Adrenal gland (tissue), 12 donors: ENCODE measurements around the gene ARHGEF11. TPM values are rescaled to one million over a fixed set of nuclear protein-coding genes. Genes with fewer than 3 reads are reported as not detected.
A peak's percentile ranks its signal among the peaks of the same experiment; 100 is the strongest.

ENCODE experiments used
- DNase-seq, 7 donors: peaks; one replicate each; pipeline ENCODE4 v3.0.0-alpha.2; 2019 to 2020
- H3K27ac ChIP-seq, 5 donors: fragments of 200-600 bp; sonication (generic) in 4 of 5; 1 replicate in 3 of 5; 2 replicates in 2 of 5; pipeline versions ENCODE4 v1.5.1 to v1.8.0; 2016 to 2020; ENCODE audit warnings: mild to moderate bottlenecking in 1 of 5
- H3K27me3 ChIP-seq: fragments of 200-600 bp; 2 replicates; pipeline ENCODE4 v1.8.0; 2021
- H3K36me3 ChIP-seq, 2 donors: fragments of 200-600 bp; replicated peaks in 1 of 2; 1 replicate in 1 of 2; 2 replicates in 1 of 2; pipeline versions ENCODE4 v1.5.1 to v1.8.0; 2018 to 2022
- H3K4me1 ChIP-seq, 2 donors: fragments of 200-600 bp; replicated peaks in 1 of 2; 1 replicate in 1 of 2; 2 replicates in 1 of 2; pipeline versions ENCODE4 v1.5.1 to v1.8.0; 2018 to 2021
- H3K4me3 ChIP-seq, 4 donors: fragments of 200-600 bp; sonication (generic) in 3 of 4; one replicate each; pipeline ENCODE4 v1.5.1; 2016 to 2018
- H3K9me3 ChIP-seq, 3 donors: fragments of 200-600 bp; sonication (generic) in 1 of 3; replicated peaks in 1 of 3; 1 replicate in 2 of 3; 2 replicates in 1 of 3; pipeline versions ENCODE4 v1.5.1 to v1.8.0; 2016 to 2021
- CTCF ChIP-seq, 6 experiments: fragments of 450-650 bp in 4 of 6; fragments of 200-600 bp in 2 of 6; sonication (generic) in 1 of 6; IDR thresholded peaks; 1 replicate in 5 of 6; 2 replicates in 1 of 6; pipeline versions ENCODE4 v1.5.1 to v1.8.0; 2016 to 2021; ENCODE audit warnings: antibody characterized with exemption in 6 of 6, mild to moderate bottlenecking in 2 of 6, moderate library complexity in 1 of 6
- POLR2A ChIP-seq, 2 donors: fragments of 450-650 bp; IDR thresholded peaks; one replicate each; pipeline ENCODE4 v1.6.1; 2017; ENCODE audit warnings: antibody characterized with exemption in 2 of 2, mild to moderate bottlenecking in 2 of 2, moderate library complexity in 1 of 2
- WGBS, 4 donors: extraction: QIAGEN DNeasy Blood & Tissue Kit in 2 of 4; methylation state at CpG; one replicate each; pipeline versions ENCODE4 v1.1.5 to v1.1.7; 2013 to 2017; 5-methylcytosine and 5-hydroxymethylcytosine counted together
- intact Hi-C, 2 donors: fragments of 100-400 bp; cut with DNase I; formaldehyde crosslinking; loops; one replicate each; pipeline versions ENCODE4 v1.14.1 to v1.15.0; 2022 to 2023
- polyA plus RNA-seq, 3 donors: library from polyadenylated mRNA; stranded (reverse); fragments of 200-250 nt in 2 of 3; fragments of 350-450 nt in 1 of 3; fragmentation: Illumina TruSeq in 1 of 3; extraction: RNeasy Lipid Tissue Mini Kit (QIAGEN cat#74804) in 1 of 3; gene quantifications; one replicate each; pipeline ENCODE4 v1.2.3, GENCODE V29; 2013 to 2014
- total RNA-seq, 9 donors: library from RNA; depleted of rRNA in 4 of 9; stranded (reverse); fragments of >200 nt in 4 of 9; fragments of 120-200 nt in 1 of 9; fragmentation: NEBNext Ultra II Directional in 1 of 9; extraction: Animal tissue kit (Norgen Biotek cat#: 25700) in 1 of 9; gene quantifications; one replicate each; pipeline versions ENCODE4 v1.1.0 to v1.2.4, GENCODE V29; 2013 to 2023
- donor health status: healthy with polysubstance abuse.
- donor health status: Bipolar disorder and iron deficiency.
- donor health status: DM: yes; HTN: yes; CAD: no.
- donor health status: DM: no; HTN: no; CAD: no.
- donor health status: DM: no; HTN: no; CAD: no.
- donor health status: DM: yes; HTN: yes; CAD: no.

ARHGEF11 gene
- total and polyA plus RNA-seq, 12 donors, result 14.2 to 69.2 (median 38.3) TPM

DNA sequence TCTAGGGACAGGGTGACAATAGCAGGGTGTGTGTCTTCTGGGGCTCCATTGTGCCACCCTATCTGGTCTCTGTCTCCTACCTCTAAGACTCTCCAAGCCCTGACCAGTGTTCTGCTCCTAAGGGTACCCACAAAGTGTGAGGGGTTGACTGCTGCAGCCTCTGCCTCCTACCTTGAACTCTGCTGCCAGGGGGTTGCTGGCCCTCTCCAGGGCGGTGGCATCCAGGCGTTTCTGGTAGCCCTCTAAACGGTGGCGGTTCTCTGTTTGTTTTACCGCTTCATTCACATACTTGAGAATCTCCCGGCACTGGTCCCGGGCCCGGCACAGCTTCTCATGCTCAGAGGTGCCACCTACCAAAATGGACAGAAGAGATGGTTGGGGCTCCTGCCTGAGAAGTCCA, 100.7 kb downstream of the ARHGEF11 start:
- TF ChIP-seq POLR2A (IDR thresholded peaks at IDR 0.05) (no peak), CTCF (IDR thresholded peaks at IDR 0.05) (no peak)
- Histone ChIP-seq H3K27ac (no peak overlapping the region), H3K4me3 (no peak overlapping the region), H3K36me3 (peaks cover 0 to 98% of the 10 kb centered on the region in 2 donors), H3K9me3 (no peaks in the 10 kb centered on the region), H3K4me1 (no peaks in the 10 kb centered on the region), H3K27me3 (no peaks in the 10 kb centered on the region)
- no peak for DNase-seq
- intact Hi-C loops, result no loop called here
- 82 to 98% (median 96%) methylated on average over 3 to 8 of the region's 8 CpGs for WGBS, 4 donors

DNA sequence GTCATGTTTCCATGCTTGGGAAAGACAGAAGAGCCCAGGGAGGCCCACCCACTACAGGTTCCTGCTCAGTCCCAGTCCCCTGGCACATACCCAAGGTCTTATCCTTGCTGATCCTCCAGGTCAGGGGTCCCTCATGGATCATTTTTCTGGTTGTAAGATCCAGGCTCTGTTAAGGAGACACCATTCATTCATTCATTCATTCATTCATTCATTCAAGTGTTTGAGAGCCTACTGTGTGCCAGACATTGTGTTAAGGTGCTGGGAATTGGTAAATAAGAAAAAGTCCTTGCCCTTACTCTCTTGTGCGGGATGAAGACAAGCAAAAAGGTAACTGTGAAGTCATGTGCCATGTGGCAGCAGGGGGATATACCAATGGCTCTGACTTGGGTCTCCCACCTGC, 101.3 kb downstream of the ARHGEF11 start:
- no peaks in the 10 kb centered on the region for H3K9me3 ChIP-seq
- H3K4me3 ChIP-seq, result no peak overlapping the region
- peak in 1 of 7 donors; percentile 4 for DNase-seq
- no peaks in the 10 kb centered on the region for H3K4me1 ChIP-seq
- intact Hi-C loops, result no loop called here
- H3K36me3 ChIP-seq, result peaks cover 0 to 98% of the 10 kb centered on the region in 2 donors
- no peak overlapping the region for H3K27ac ChIP-seq
- TF ChIP-seq POLR2A (IDR thresholded peaks at IDR 0.05) (no peak), CTCF (IDR thresholded peaks at IDR 0.05) (no peak)
- no peaks in the 10 kb centered on the region for H3K27me3 ChIP-seq
- WGBS, 4 donors, result 92 to 100% (median 99%) methylated on average over 1 of the region's 1 CpG

- Histone ChIP-seq H3K27me3 (no peaks in the 10 kb centered on the region), H3K36me3 (peaks cover 0 to 98% of the 10 kb centered on the region in 2 donors), H3K9me3 (no peaks in the 10 kb centered on the region), H3K4me1 (no peaks in the 10 kb centered on the region), H3K4me3 (no peak overlapping the region), H3K27ac (no peak overlapping the region)
- TF ChIP-seq POLR2A (IDR thresholded peaks at IDR 0.05) (no peak), CTCF (IDR thresholded peaks at IDR 0.05) (no peak)
- WGBS, 4 donors, result 91 to 96% (median 93%) methylated on average over 2 to 3 of the region's 3 CpGs; no CpG with 5 or more reads in 1 of the 4 donors
- intact Hi-C loops, result no loop called here
- peak in 2 of 7 donors; percentile 1 to 38 for DNase-seq
Observed at GRCh38 chr1:156943756-156944155, 101.8 kb downstream of the ARHGEF11 start.

GRCh38 chr1:156942576-156942975, 103.0 kb downstream of the ARHGEF11 start:
- TF ChIP-seq CTCF (IDR thresholded peaks at IDR 0.05) (no peak), POLR2A (IDR thresholded peaks at IDR 0.05) (no peak)
- WGBS, 4 donors, result 86 to 93% (median 92%) methylated on average over 7 of the region's 7 CpGs
- no peak overlapping the region for H3K27ac ChIP-seq
- intact Hi-C loops, result no loop called here
- H3K4me3 ChIP-seq, result no peak overlapping the region
- H3K4me1 ChIP-seq, result no peaks in the 10 kb centered on the region
- peak in 1 of 7 donors; percentile 9 for DNase-seq
- no peaks in the 10 kb centered on the region for H3K9me3 ChIP-seq
- peaks cover 0 to 88% of the 10 kb centered on the region in 2 donors for H3K36me3 ChIP-seq
- no peaks in the 10 kb centered on the region for H3K27me3 ChIP-seq
